HG03159 (cell line): Measurements from ENCODE around the gene PIWIL4.
A peak's percentile ranks its signal among the peaks of the same experiment; 100 is the strongest.
"Not testable (repeated sequence)": the region's sequence is repeated elsewhere in the genome, so short reads cannot be mapped to it uniquely, and the experiment has no call there.

Source experiments
- ATAC-seq: cut with Tn5 transposase; IDR thresholded peaks from one replicate; pipeline ENCODE4 v1.9.1; 2021; ENCODE audit warnings: mild to moderate bottlenecking, moderate library complexity; ENCODE audit not compliant: unreplicated experiment

The PIWIL4 gene

GRCh38 chr11:94546886-94547285 lies 20.3 kb upstream of the PIWIL4 start:
- no peak for ATAC-seq

- no peak for ATAC-seq
These were observed 18.0 kb upstream of the PIWIL4 start for GRCh38 chr11:94549146-94549545.

GRCh38 chr11:94550513-94550912 lies 16.7 kb upstream of the PIWIL4 start:
- no peak for ATAC-seq

- no peak for ATAC-seq
These were observed 13.2 kb upstream of the PIWIL4 start for GRCh38 chr11:94553938-94554337.

GRCh38 chr11:94555752-94556329 lies 11.3 kb upstream of the PIWIL4 start:
- not testable (repeated sequence) for ATAC-seq

- ATAC-seq, result no peak
These were observed 9.7 kb upstream of the PIWIL4 start for GRCh38 chr11:94557421-94557820.

- ATAC-seq, result no peak
These were observed 9.2 kb upstream of the PIWIL4 start for GRCh38 chr11:94557992-94558391.

- ATAC-seq, result no peak
These were observed 8.7 kb upstream of the PIWIL4 start for GRCh38 chr11:94558468-94558867.

GRCh38 chr11:94558932-94559331 lies 8.2 kb upstream of the PIWIL4 start:
- no peak for ATAC-seq

GRCh38 chr11:94559361-94559760 lies 7.8 kb upstream of the PIWIL4 start:
- ATAC-seq, result no peak

- ATAC-seq, result no peak
These were observed 6.3 kb upstream of the PIWIL4 start for GRCh38 chr11:94560834-94561233.

GRCh38 chr11:94563176-94563847 lies 3.9 kb upstream of the PIWIL4 start:
- no peak for ATAC-seq

- no peak for ATAC-seq
These were observed 3.2 kb upstream of the PIWIL4 start for GRCh38 chr11:94563848-94564467.

- no peak for ATAC-seq
These were observed 1.0 kb downstream of the PIWIL4 start for GRCh38 chr11:94568200-94568599.

GRCh38 chr11:94568717-94569116 lies 1.5 kb downstream of the PIWIL4 start:
- no peak for ATAC-seq

- not testable (repeated sequence) for ATAC-seq
These were observed 5.8 kb downstream of the PIWIL4 start for GRCh38 chr11:94572975-94573374.

- ATAC-seq, result no peak
These were observed 7.2 kb downstream of the PIWIL4 start for GRCh38 chr11:94574193-94574961.

GRCh38 chr11:94576306-94576705 lies 9.1 kb downstream of the PIWIL4 start:
- ATAC-seq, result no peak

- no peak for ATAC-seq
These were observed 10.7 kb downstream of the PIWIL4 start for GRCh38 chr11:94577841-94578240.

- peak; percentile 90 for ATAC-seq
These were observed 14.8 kb downstream of the PIWIL4 start for GRCh38 chr11:94581926-94582325.

GRCh38 chr11:94583213-94583865 lies 16.2 kb downstream of the PIWIL4 start:
- ATAC-seq, result no peak
